Activated naive CD8-positive, alpha-beta T cell treated with anti-CD3 and anti-CD28 coated beads, Interleukin-2, amount 10 ng/mL, durations not matched to agents 7 days and 5 days (primary cell): ENCODE measurements around the gene ARHGAP26. TPM values are rescaled to one million over a fixed set of nuclear protein-coding genes. Genes with fewer than 3 reads are reported as not detected.
A peak's percentile ranks its signal among the peaks of the same experiment; 100 is the strongest.

Experiments
- ATAC-seq: fragments of 150-1000 bp; cut with Tn5 transposase; one replicate; pipeline ENCODE4 v1.10.0; 2021; ENCODE audit warnings: low read depth, moderate library complexity
- POLR2A ChIA-PET: fragments of 350-600 bp; sonication (Branson Sonifier 250); formaldehyde crosslinking; loops from one replicate; lab custom pipeline; 2021; ENCODE audit warnings: antibody characterized with exemption; lab: Charles Lee
- DNase-seq: peaks from one replicate; pipeline ENCODE4 v3.0.0; 2021
- H3K27ac Mint-ChIP-seq: one replicate; pipeline ENCODE4 v1.8.0; 2022; ENCODE audit warnings: mild to moderate bottlenecking, mixed read lengths
- H3K27me3 Mint-ChIP-seq: one replicate; pipeline ENCODE4 v1.8.0; 2022; ENCODE audit warnings: mild to moderate bottlenecking, moderate library complexity, mixed read lengths
- H3K36me3 Mint-ChIP-seq: one replicate; pipeline ENCODE4 v1.8.0; 2021; ENCODE audit warnings: mild to moderate bottlenecking, mixed read lengths
- H3K4me1 Mint-ChIP-seq: one replicate; pipeline ENCODE4 v1.8.0; 2021; ENCODE audit warnings: mixed read lengths
- H3K4me3 Mint-ChIP-seq: one replicate; pipeline ENCODE4 v1.8.0; 2022; ENCODE audit warnings: mild to moderate bottlenecking, moderate library complexity, mixed read lengths
- H3K9me3 Mint-ChIP-seq: one replicate; pipeline ENCODE4 v1.8.0; 2021; ENCODE audit warnings: mixed read lengths
- total RNA-seq, 2 experiments: library from RNA; stranded (reverse); gene quantifications; one replicate each; pipeline ENCODE4 v1.2.3, GENCODE V29; 2021

The ARHGAP26 gene
- total RNA-seq, 2 experiments from 2014 or later = 30.6 to 32.0 TPM

DNA sequence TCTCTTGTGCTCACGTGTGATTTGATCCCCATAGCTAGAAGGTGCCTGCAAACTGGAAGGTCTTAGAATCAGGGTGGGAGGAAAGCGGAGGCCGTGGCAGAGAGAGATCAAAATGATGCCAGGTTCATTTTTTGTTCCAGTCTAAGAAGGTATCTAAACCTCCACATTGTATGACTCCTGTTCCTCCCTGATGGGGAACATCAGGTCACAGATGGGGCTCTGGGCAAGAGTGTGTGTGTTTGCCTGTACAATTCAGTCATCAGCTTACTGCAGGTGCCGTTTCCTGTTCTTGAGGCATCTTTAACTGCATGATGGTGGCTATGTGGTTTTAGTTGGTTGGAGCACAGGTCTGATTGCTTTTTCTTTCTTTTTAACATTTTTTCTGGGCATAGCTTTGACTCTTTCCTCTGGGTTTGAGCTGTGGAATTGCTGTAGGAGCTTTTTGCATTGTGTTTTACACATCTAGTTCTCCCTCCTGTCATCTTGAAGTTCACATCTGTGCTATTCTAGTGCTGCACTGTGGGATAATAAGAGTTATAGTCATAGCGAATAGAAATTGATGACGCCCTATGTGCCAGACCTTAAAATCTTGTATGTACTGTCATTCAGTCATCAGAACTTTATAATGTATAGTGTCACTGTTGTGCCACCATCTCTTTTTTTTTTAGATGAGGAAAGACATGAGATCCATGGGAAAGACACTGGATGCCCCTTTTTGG is 30.8 kb downstream of the ARHGAP26 start:
- H3K27me3 Mint-ChIP-seq = no peaks in the 10 kb centered on the region
- no peaks in the 10 kb centered on the region for H3K9me3 Mint-ChIP-seq
- DNase-seq (peak; percentile 49), ATAC-seq (peak; percentile 83)
- peak overlapping the region; percentile 83 for H3K4me3 Mint-ChIP-seq
- POLR2A ChIA-PET = interaction anchor here (0.8 to 4.8 kb wide), 5 partner anchors 17 to 30 kb away, joined by 3 to 55 read pairs (median 5); partner anchors contain the start of gene ARHGAP26
- H3K4me1 Mint-ChIP-seq = peaks cover 60% of the 10 kb centered on the region
- peaks cover 6% of the 10 kb centered on the region for H3K36me3 Mint-ChIP-seq
- peak overlapping the region; percentile 92 for H3K27ac Mint-ChIP-seq

- Mint-ChIP-seq H3K9me3 (no peaks in the 10 kb centered on the region), H3K27ac (peak overlapping the region; percentile 92), H3K36me3 (peaks cover 5% of the 10 kb centered on the region), H3K27me3 (no peaks in the 10 kb centered on the region), H3K4me3 (peak overlapping the region; percentile 83), H3K4me1 (peaks cover 56% of the 10 kb centered on the region)
- DNase-seq (no peak), ATAC-seq (no peak)
- POLR2A ChIA-PET = interaction anchor here (0.8 to 4.8 kb wide), 4 partner anchors 18 to 31 kb away, joined by 3 to 55 read pairs (median 4); partner anchors contain the start of gene ARHGAP26
Observed at GRCh38 chr5:142801495-142801871, 31.3 kb downstream of the ARHGAP26 start.

DNA sequence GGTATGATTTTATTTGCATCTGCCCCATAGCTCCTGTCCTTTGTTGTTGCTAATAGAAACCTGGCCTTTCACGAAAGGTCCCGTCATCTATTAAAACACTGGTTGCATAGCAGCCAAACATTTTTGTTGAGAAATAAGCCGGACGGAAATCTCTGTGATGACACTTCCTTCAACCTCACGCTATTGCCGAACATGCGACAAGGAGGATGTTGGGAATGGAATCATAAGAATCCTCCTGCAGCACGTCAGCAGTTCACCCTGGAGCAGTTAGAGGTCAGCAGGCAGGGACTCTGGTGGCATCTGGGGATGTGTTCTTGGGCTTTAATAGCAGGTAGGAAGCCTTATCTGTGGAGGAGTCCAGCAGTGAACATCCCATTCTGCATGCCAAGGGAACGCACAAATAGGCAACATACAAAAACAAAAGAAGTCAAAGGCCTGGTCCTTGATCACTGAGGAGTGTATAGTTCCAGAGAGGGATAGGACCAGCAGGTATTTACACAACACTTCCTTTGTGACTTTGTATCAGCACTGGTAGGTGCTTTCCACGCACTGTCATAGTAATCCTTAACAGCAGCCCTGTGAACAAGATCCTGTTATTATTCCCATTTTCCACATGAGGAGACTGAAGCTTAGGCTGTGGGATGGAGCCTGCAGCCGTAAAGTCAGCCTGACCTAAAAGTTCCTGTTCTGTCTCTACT is 33.4 kb downstream of the ARHGAP26 start:
- no peak for DNase-seq
- no peaks in the 10 kb centered on the region for H3K9me3 Mint-ChIP-seq
- no peak overlapping the region for H3K4me3 Mint-ChIP-seq
- no peaks in the 10 kb centered on the region for H3K27me3 Mint-ChIP-seq
- peaks cover 3% of the 10 kb centered on the region for H3K36me3 Mint-ChIP-seq
- H3K27ac Mint-ChIP-seq = no peak overlapping the region
- POLR2A ChIA-PET = no interaction called here
- ATAC-seq = no peak
- peaks cover 40% of the 10 kb centered on the region for H3K4me1 Mint-ChIP-seq

DNA sequence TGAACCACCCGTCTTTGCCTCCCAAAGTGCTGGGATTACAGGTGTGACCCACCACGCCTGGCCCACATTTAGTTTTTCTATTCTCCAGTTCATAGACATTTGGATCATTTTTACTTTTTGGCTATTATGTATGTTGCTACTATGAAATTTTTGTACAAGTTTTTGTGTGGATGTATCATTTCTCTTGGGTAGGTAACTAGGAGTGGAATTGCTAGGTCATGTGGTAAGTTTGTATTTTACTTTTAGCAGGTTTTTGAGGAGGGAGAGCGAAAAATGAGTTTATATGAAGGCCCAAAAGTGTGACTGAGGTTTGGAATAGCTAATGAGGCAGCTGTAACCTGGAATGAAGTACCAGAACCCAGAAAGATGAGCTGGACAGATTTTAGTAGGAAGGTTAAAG is 35.2 kb downstream of the ARHGAP26 start:
- Mint-ChIP-seq H3K27me3 (no peaks in the 10 kb centered on the region), H3K9me3 (no peaks in the 10 kb centered on the region), H3K27ac (no peak overlapping the region), H3K4me1 (peaks cover 30% of the 10 kb centered on the region), H3K4me3 (no peak overlapping the region), H3K36me3 (peaks cover 5% of the 10 kb centered on the region)
- POLR2A ChIA-PET = interaction anchor here (0.5 kb wide), 1 partner anchor 32 kb away, joined by 4 read pairs; no protein-coding TSS in a partner anchor
- ATAC-seq (no peak), DNase-seq (no peak)

DNA sequence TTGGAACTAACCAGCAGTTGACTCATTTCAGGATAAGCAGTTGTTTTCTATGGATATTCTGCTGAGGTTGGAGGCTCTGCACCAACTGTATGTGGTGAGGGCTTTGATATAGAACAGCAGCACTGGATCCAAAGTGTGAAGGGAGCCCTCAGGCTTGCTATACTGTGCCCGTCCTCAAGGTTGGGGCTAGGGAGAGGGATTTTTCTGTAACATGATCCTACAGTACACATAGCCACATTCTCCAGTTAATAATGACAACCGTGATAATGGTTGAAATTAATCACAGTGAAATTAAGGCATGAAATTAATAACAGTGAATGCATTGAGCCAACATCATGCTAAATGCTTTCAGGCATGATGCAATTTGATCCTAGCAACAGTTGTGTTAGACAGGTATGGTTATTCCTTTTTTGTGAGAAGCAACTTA is 36.7 kb downstream of the ARHGAP26 start:
- DNase-seq (no peak), ATAC-seq (no peak)
- POLR2A ChIA-PET = no interaction called here
- H3K4me3 Mint-ChIP-seq = no peak overlapping the region
- H3K27me3 Mint-ChIP-seq = no peaks in the 10 kb centered on the region
- peaks cover 17% of the 10 kb centered on the region for H3K4me1 Mint-ChIP-seq
- peaks cover 3% of the 10 kb centered on the region for H3K36me3 Mint-ChIP-seq
- no peak overlapping the region for H3K27ac Mint-ChIP-seq
- H3K9me3 Mint-ChIP-seq = no peaks in the 10 kb centered on the region

- POLR2A ChIA-PET = no interaction called here
- no peaks in the 10 kb centered on the region for H3K27me3 Mint-ChIP-seq
- DNase-seq (no peak), ATAC-seq (no peak)
- H3K9me3 Mint-ChIP-seq = no peaks in the 10 kb centered on the region
- no peak overlapping the region for H3K27ac Mint-ChIP-seq
- H3K4me3 Mint-ChIP-seq = no peak overlapping the region
- H3K36me3 Mint-ChIP-seq = peaks cover 3% of the 10 kb centered on the region
- peaks cover 13% of the 10 kb centered on the region for H3K4me1 Mint-ChIP-seq
Observed at GRCh38 chr5:142807372-142807911, 37.3 kb downstream of the ARHGAP26 start.

DNA sequence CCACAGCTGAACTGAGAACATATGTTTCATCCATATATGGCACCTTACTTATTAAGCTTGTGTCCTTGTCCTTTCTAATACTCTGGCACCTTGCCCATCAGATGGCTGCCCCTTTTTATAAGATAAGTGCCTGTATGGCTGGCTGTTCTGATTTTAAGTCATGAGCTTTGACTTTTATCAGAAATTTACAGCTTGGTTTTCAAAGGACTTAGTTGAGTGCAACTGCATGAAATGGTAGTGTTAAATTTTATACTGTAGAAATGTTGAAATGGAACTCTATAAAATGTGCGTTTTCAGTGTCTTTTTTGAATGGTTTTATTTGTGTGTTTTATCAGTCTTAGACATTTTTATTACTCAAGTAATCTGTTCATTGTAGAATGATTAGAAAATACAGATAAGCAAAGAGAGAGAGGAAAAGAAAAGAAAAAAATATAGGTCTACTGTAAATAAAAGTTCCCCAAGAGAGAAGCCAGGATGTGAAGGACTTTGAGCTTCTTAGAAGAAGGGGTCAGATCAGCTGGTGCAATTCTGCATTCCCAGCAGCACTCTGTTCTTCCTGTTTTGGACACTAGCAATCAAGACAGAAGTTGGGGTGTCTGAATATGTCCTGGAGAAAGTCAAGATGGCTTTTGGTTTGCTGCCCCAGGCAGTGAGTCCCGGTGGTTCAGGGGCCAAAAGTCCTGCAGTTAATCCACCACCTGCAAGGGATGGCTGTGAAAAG is 38.9 kb downstream of the ARHGAP26 start:
- H3K4me1 Mint-ChIP-seq = peaks cover 11% of the 10 kb centered on the region
- no peak overlapping the region for H3K4me3 Mint-ChIP-seq
- POLR2A ChIA-PET = no interaction called here
- no peak overlapping the region for H3K27ac Mint-ChIP-seq
- DNase-seq (no peak), ATAC-seq (no peak)
- H3K9me3 Mint-ChIP-seq = no peaks in the 10 kb centered on the region
- no peaks in the 10 kb centered on the region for H3K27me3 Mint-ChIP-seq
- peaks cover 5% of the 10 kb centered on the region for H3K36me3 Mint-ChIP-seq

DNA sequence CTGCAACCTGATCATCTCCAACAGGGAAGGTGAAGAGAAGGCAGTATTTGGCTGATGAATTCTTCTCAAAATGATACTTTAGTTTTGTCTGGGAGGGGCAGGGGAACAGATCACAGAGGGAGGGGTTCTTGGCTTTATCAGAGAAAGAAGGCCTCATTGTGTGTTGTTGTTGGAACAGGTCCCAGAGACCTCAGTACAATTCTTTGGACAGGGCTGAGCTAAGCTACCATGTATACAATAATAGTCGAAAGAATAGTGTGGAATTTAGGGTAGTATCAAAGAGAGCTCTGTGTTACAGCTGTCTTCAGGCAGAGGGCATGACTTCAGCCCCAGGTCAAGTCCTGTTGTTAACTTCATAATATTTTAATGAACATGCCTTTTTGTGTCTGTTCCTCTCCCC is 39.9 kb downstream of the ARHGAP26 start:
- Mint-ChIP-seq H3K27ac (peak overlapping the region; percentile 6), H3K4me3 (no peak overlapping the region), H3K9me3 (no peaks in the 10 kb centered on the region), H3K36me3 (peaks cover 7% of the 10 kb centered on the region), H3K27me3 (no peaks in the 10 kb centered on the region), H3K4me1 (peaks cover 11% of the 10 kb centered on the region)
- ATAC-seq (no peak), DNase-seq (no peak)
- POLR2A ChIA-PET = no interaction called here

DNA sequence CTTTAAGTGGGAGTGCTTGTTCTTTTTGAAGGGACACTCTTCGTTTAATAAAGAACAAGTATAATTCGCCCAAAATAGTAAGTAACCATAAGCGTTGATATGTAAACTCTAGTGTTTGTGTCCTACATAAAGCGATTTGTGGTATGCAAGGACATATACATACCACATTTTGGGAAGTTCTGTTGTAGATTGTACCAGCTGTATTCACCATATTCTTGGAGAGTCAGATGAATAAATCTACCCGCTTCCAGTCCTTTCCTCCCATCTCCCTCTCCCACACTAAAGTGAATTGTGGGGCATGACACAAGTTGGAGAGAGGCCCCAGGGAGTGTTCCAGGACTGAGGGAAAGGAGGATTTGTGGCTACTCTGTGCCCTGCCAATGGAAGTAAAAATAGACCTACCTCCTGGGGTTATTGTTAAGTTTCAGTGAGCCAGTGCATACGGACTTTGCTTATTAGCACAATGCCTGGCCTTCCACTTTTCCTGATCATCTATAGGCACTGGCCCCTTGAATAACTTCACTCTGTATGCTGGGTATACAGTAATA is 40.6 kb downstream of the ARHGAP26 start:
- no peaks in the 10 kb centered on the region for H3K9me3 Mint-ChIP-seq
- peaks cover 7% of the 10 kb centered on the region for H3K36me3 Mint-ChIP-seq
- DNase-seq (no peak), ATAC-seq (no peak)
- no peak overlapping the region for H3K4me3 Mint-ChIP-seq
- POLR2A ChIA-PET = no interaction called here
- H3K4me1 Mint-ChIP-seq = peaks cover 11% of the 10 kb centered on the region
- no peaks in the 10 kb centered on the region for H3K27me3 Mint-ChIP-seq
- no peak overlapping the region for H3K27ac Mint-ChIP-seq

GRCh38 chr5:142811866-142812557 is 41.8 kb downstream of the ARHGAP26 start:
- Mint-ChIP-seq H3K4me3 (no peak overlapping the region), H3K27ac (no peak overlapping the region), H3K4me1 (peaks cover 11% of the 10 kb centered on the region), H3K27me3 (no peaks in the 10 kb centered on the region), H3K36me3 (peaks cover 7% of the 10 kb centered on the region), H3K9me3 (no peaks in the 10 kb centered on the region)
- DNase-seq (no peak), ATAC-seq (no peak)
- POLR2A ChIA-PET = no interaction called here

DNA sequence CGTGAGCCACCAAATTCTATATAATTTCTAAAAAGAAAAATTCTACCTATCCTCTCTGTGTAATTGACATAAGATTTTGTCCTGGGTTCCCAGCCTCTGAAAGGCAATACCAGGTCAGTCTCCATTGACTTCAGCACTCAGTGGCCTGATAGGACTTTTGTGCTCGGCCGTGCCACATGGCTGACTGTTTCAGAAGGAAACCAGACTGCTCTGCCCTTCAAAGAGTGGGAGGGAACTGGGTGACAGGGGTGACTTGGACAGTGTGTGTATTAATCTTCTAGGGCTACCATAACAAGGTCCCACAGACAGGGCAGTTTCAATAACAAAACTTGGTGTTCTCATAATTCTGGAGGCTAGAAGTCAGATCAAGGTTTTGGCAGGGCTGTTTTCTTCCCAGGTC is 43.0 kb downstream of the ARHGAP26 start:
- H3K27ac Mint-ChIP-seq = no peak overlapping the region
- DNase-seq (no peak), ATAC-seq (no peak)
- peaks cover 13% of the 10 kb centered on the region for H3K4me1 Mint-ChIP-seq
- H3K27me3 Mint-ChIP-seq = no peaks in the 10 kb centered on the region
- peaks cover 7% of the 10 kb centered on the region for H3K36me3 Mint-ChIP-seq
- no peak overlapping the region for H3K4me3 Mint-ChIP-seq
- POLR2A ChIA-PET = no interaction called here
- H3K9me3 Mint-ChIP-seq = no peaks in the 10 kb centered on the region

- Mint-ChIP-seq H3K4me3 (no peak overlapping the region), H3K4me1 (peaks cover 8% of the 10 kb centered on the region), H3K36me3 (peaks cover 7% of the 10 kb centered on the region), H3K27ac (no peak overlapping the region), H3K27me3 (no peaks in the 10 kb centered on the region), H3K9me3 (no peaks in the 10 kb centered on the region)
- POLR2A ChIA-PET = no interaction called here
- no peak for ATAC-seq
- no peak for DNase-seq
Observed at GRCh38 chr5:142814122-142814521, 43.9 kb downstream of the ARHGAP26 start.
